CD4-positive, alpha-beta memory T cell (primary cell): ENCODE results near the gene PMM2. TPM values are rescaled to one million over a fixed set of nuclear protein-coding genes. Genes with fewer than 3 reads are reported as not detected.

Experiments
- CTCF ChIA-PET: fragments of 350-600 bp; sonication (Branson Sonifier 250); formaldehyde crosslinking; loops from one replicate; lab custom pipeline; 2021; ENCODE audit warnings: inconsistent platforms; ENCODE audit not compliant: partially characterized antibody; lab: Charles Lee
- POLR2A ChIA-PET: fragments of 350-600 bp; sonication (Branson Sonifier 250); formaldehyde crosslinking; loops from one replicate; lab custom pipeline; 2021; ENCODE audit not compliant: partially characterized antibody; lab: Charles Lee
- DNase-seq, 5 donors: peaks; one replicate each; pipeline versions ENCODE4 v3.0.0 to v3.0.0-alpha.2; 2020 to 2022; ENCODE audit warnings: mixed read lengths in 1 of 5
- H3K27ac ChIP-seq: one replicate; pipeline ENCODE4 v1.7.0; 2013; ENCODE audit warnings: low read depth, low read length
- H3K27me3 ChIP-seq: 2 replicates; pipeline ENCODE4 v1.7.0; 2013; ENCODE audit warnings: mild to moderate bottlenecking, low read length, moderate library complexity; ENCODE audit not compliant: insufficient read depth
- H3K36me3 ChIP-seq: 2 replicates; pipeline ENCODE4 v1.7.0; 2013; ENCODE audit warnings: mild to moderate bottlenecking, low read length, moderate library complexity; ENCODE audit not compliant: insufficient read depth
- H3K4me1 ChIP-seq: 2 replicates; pipeline ENCODE4 v1.7.0; 2013; ENCODE audit warnings: mild to moderate bottlenecking, low read length, moderate library complexity; ENCODE audit not compliant: insufficient read depth
- H3K4me3 ChIP-seq, 2 donors: one replicate each; pipeline ENCODE4 v1.7.0; 2013; ENCODE audit warnings: low read length in 2 of 2, mild to moderate bottlenecking in 1 of 2
- H3K9me3 ChIP-seq, 2 donors: one replicate each; pipeline ENCODE4 v1.7.0; 2013; ENCODE audit warnings: low read length in 2 of 2, control low read depth in 1 of 2; ENCODE audit not compliant: control insufficient read depth in 1 of 2
- H3K27ac Mint-ChIP-seq, 7 donors: one replicate each; pipeline ENCODE4 v1.8.0; 2020 to 2021; ENCODE audit warnings: mixed read lengths in 7 of 7, mild to moderate bottlenecking in 6 of 7, inconsistent platforms in 3 of 7, moderate library complexity in 3 of 7
- H3K27me3 Mint-ChIP-seq, 2 donors: one replicate each; pipeline ENCODE4 v1.8.0; 2020 to 2021; ENCODE audit warnings: mixed read lengths in 2 of 2
- H3K36me3 Mint-ChIP-seq, 2 donors: one replicate each; pipeline ENCODE4 v1.8.0; 2020 to 2021; ENCODE audit warnings: mixed read lengths in 2 of 2, inconsistent platforms in 1 of 2, mild to moderate bottlenecking in 1 of 2
- H3K4me1 Mint-ChIP-seq, 4 donors: one replicate each; pipeline ENCODE4 v1.8.0; 2020 to 2021; ENCODE audit warnings: mixed read lengths in 4 of 4, mild to moderate bottlenecking in 1 of 4
- H3K4me3 Mint-ChIP-seq, 8 donors: one replicate each; pipeline ENCODE4 v1.8.0; 2020 to 2021; ENCODE audit warnings: mixed read lengths in 8 of 8, mild to moderate bottlenecking in 7 of 8, moderate library complexity in 6 of 8, inconsistent platforms in 3 of 8
- H3K9me3 Mint-ChIP-seq, 8 donors: one replicate each; pipeline ENCODE4 v1.8.0; 2020 to 2021; ENCODE audit warnings: mixed read lengths in 8 of 8, mild to moderate bottlenecking in 5 of 8, inconsistent platforms in 3 of 8, moderate library complexity in 1 of 8
- intact Hi-C: fragments of 100-400 bp; cut with micrococcal nuclease; formaldehyde crosslinking; loops from one replicate; pipeline ENCODE4 v1.15.1; 2023
- polyA plus RNA-seq, 2 donors: library from polyadenylated mRNA; unstranded; fragments of 300-500 nt; fragmentation: Illumina TruSeq; gene quantifications; one replicate each; pipeline ENCODE4 v1.2.3, GENCODE V29; 2021
- total RNA-seq, 2 experiments: library from RNA; stranded (reverse); gene quantifications; one replicate each; pipeline ENCODE4 v1.2.3, GENCODE V29; 2021

PMM2 gene
- total and polyA plus RNA-seq, 4 experiments from 2014 or later: 21.2 to 61.7 (median 43.4) TPM

DNA sequence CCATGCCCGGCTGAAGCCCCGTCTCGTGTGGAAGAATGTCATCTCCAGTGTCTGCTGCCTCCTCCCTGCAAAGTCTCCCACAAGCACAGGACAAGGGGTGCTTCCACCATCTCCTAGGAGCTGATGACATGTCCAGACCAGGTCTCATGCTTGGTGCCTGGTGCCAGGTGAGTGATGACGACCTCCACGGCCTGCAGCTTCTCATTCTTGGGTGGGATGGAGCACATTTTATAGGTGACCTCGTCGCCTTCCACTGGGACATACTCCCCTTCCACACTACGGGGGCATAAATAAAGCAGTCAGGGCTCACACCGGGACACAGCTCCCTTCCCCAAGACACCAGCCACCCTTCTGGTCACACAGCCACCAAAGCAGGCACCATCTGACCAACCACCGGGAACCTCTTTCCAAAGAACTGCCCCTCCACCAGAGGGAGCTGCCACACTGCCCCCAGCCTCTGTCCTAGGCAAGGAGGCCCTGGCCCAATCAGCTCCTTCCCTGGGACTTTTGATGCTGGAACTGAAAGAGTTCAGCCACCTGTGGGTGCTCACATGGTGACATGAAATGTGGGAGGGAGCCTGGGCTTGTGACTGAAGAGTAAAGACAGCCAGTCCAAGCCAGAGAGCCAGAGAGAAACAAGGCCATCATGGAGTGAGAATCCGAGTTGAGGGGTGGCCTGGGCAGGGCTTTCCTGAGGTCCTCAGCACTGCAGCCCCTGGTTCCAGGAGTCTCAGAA lies 57.6 kb downstream of the PMM2 start:
- DNase-seq: no peak
- H3K36me3 ChIP-seq: peaks cover 10% of the 10 kb centered on the region

DNA sequence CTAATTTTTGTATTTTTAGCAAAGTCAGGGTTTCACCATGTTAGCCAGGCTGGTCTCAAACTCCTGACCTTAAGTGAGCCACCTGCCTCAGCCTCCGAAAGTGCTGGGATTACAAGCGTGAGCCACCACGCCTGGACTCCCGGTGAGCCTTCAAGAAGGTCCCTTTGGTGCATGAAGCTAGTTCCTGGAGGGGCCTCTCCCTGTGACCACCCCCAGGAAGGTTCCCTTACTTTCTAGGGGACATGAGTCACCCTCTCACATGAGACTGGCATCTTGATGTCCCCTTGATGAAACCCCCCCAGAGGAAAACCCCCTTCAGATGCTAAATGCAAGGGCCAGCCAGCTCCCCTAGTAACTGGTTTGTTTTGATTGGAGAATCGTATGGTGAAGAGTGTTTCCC lies 58.3 kb downstream of the PMM2 start:
- Mint-ChIP-seq H3K36me3 (peaks cover 20 to 50% of the 10 kb centered on the region in 2 donors), H3K9me3 (peaks cover 0 to 2% (median 0%) of the 10 kb centered on the region in 8 donors), H3K27me3 (no peaks in the 10 kb centered on the region), H3K4me3 (no peak overlapping the region), H3K4me1 (peaks cover 16 to 43% (median 31%) of the 10 kb centered on the region in 4 donors), H3K27ac (peak overlapping the region; percentile 13 to 88 (median 79))
- Histone ChIP-seq H3K4me3 (no peak overlapping the region), H3K36me3 (peaks cover 9% of the 10 kb centered on the region), H3K27me3 (no peaks in the 10 kb centered on the region), H3K27ac (no peak overlapping the region), H3K4me1 (peaks cover 11% of the 10 kb centered on the region), H3K9me3 (no peaks in the 10 kb centered on the region)
- intact Hi-C loops: no loop called here
- CTCF ChIA-PET: interaction anchor here (1.1 to 3.2 kb wide), 2 partner anchors 13 to 24 kb away, joined by 3 to 10 read pairs; partner anchors contain the start of gene CARHSP1
- DNase-seq: no peak
- POLR2A ChIA-PET: interaction anchor here (0.6 to 1.2 kb wide), 3 partner anchors 10 to 152 kb away, joined by 3 to 5 read pairs (median 4); partner anchors contain the start of gene CARHSP1

More for the DNA sequence above, 57.6 kb downstream of the PMM2 start:
- Mint-ChIP-seq H3K27ac (peak overlapping the region; percentile 55 to 83 (median 74)), H3K9me3 (peaks cover 0 to 2% (median 0%) of the 10 kb centered on the region in 8 donors), H3K4me1 (peaks cover 22 to 50% (median 38%) of the 10 kb centered on the region in 4 donors), H3K27me3 (no peaks in the 10 kb centered on the region), H3K4me3 (peak overlapping the region in 1 of 8 donors; percentile 30), H3K36me3 (peaks cover 20 to 56% of the 10 kb centered on the region in 2 donors)
- H3K27me3 ChIP-seq: no peaks in the 10 kb centered on the region
- H3K27ac ChIP-seq: no peak overlapping the region
- POLR2A ChIA-PET: interaction anchor here (0.5 to 2.1 kb wide), 6 partner anchors 11 to 152 kb away, joined by 3 to 16 read pairs (median 4); partner anchors contain the start of gene CARHSP1
- H3K4me1 ChIP-seq: peaks cover 15% of the 10 kb centered on the region
- no peak overlapping the region for H3K4me3 ChIP-seq
- intact Hi-C loops: no loop called here
- CTCF ChIA-PET: interaction anchor here (1.1 to 3.2 kb wide), 3 partner anchors 14 to 25 kb away, joined by 3 to 10 read pairs (median 3); partner anchors contain the start of gene CARHSP1
- no peaks in the 10 kb centered on the region for H3K9me3 ChIP-seq

DNA sequence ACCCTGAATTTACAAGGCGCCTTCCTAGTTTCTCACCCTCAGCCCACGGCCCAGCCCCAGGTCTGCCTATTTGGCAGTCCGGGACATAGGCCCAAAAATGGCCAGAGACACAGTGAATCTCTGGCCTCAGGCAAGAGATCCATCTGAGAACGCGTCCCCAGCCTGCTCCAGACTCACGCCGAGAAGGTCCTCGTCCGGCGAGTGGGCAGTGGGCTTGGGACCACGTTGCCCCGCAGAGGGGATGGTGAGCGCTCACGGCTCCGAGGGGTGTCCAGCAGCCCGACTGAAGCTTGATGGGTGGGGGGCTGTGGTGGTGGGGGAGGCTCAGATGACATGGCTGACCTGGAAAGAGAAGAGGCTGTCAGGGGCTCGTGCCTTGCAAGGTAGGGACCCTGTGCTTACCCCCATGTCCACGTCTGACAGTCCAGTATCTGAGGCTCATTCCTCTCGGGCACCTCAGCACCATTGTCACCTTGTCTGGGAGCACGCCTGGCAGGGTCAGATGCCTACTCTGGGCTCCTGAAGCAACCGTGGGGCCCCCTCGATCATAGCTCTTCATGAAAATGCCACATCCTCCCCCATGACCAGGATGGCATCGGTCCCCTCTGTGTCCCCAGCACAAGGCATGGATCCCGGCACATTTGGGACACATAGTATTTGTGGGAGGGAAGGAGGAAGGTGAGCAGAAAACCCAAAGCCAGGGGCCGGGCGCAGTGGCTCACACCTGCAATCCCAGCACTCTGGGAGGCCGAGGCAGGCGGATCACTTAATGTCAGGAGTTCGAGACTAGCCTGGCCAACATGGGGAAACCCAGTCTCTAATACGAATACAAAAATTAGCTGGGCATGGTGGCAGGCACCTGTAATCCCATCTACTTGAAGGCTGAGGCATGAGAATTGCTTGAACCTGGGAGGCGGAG lies 61.6 kb downstream of the PMM2 start:
- no peak overlapping the region for H3K4me3 Mint-ChIP-seq
- ChIA-PET CTCF (no interaction called here), POLR2A (interaction anchor here (1.3 to 1.4 kb wide), 2 partner anchors 9 to 10 kb away, joined by 5 to 10 read pairs; partner anchors contain the start of gene CARHSP1)
- intact Hi-C loops: no loop called here
- peak overlapping the region in 2 of 7 donors; percentile 30 to 57 for H3K27ac Mint-ChIP-seq
- peaks cover 23 to 45% (median 31%) of the 10 kb centered on the region in 4 donors for H3K4me1 Mint-ChIP-seq
- no peaks in the 10 kb centered on the region for H3K27me3 Mint-ChIP-seq
- no peak overlapping the region for H3K27ac ChIP-seq
- H3K36me3 Mint-ChIP-seq: peaks cover 16 to 35% of the 10 kb centered on the region in 2 donors
- H3K36me3 ChIP-seq: peaks cover 9% of the 10 kb centered on the region
- no peak for DNase-seq
- no peak overlapping the region for H3K4me3 ChIP-seq
- H3K27me3 ChIP-seq: no peaks in the 10 kb centered on the region
- peaks cover 18% of the 10 kb centered on the region for H3K4me1 ChIP-seq
- no peaks in the 10 kb centered on the region for H3K9me3 ChIP-seq
- peaks cover 0 to 2% (median 0%) of the 10 kb centered on the region in 8 donors for H3K9me3 Mint-ChIP-seq

DNA sequence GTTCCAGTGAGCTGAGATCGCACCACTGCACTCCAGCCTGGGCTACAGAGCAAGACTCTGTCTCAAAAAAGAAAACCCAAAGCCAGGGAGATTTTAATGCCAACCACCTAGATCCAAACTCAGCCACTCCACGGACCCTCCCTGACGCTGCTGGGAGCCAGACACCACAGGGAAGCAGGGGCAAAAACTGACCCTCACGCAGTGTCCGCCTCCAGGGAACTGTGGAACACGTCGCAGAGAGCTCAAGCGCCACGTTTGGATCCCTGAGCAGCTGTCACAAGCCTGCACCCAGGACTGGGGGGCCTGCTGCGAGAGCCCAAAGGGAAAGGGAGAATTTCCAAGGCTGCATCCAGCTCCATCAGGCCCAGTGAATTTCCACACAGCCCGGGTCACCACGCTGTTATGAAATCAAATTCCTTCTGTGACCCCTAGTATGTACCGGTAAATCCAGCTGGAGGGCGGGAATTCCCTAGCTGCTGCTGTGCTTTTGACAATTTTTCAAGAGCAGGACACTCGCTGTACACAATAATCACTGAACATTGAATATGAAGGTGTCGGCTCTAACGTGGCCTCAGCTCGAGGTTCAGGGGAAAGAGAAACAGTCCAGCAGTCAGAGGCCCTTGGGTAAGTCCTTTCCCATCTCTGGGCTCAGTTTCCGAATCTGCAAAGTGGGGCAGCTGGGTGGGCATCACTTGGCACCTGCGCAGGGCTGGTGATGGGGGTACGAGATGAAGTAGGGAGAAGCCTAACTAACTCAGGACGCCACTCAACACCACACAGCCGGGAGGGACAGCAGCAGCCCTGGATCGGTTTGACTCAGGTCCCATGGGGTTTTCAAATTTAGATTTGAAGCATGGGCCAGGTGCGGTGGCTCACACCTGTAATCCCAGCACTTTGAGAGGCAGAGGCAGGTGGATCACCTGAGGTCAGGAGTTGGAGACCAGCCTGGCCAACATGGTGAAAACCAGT lies 62.6 kb downstream of the PMM2 start:
- intact Hi-C loops: no loop called here
- no peak overlapping the region for H3K4me3 ChIP-seq
- Mint-ChIP-seq H3K4me3 (no peak overlapping the region), H3K36me3 (peaks cover 13 to 27% of the 10 kb centered on the region in 2 donors), H3K4me1 (peaks cover 23 to 46% (median 36%) of the 10 kb centered on the region in 4 donors), H3K9me3 (peaks cover 0 to 2% (median 0%) of the 10 kb centered on the region in 8 donors), H3K27me3 (no peaks in the 10 kb centered on the region), H3K27ac (peak overlapping the region in 2 of 7 donors; percentile 30 to 57)
- no peaks in the 10 kb centered on the region for H3K9me3 ChIP-seq
- POLR2A ChIA-PET: interaction anchor here (0.6 to 1.4 kb wide), 2 partner anchors 9 to 14 kb away, joined by 3 to 5 read pairs; partner anchors contain the start of gene CARHSP1
- CTCF ChIA-PET: no interaction called here
- H3K27me3 ChIP-seq: no peaks in the 10 kb centered on the region
- H3K36me3 ChIP-seq: peaks cover 6% of the 10 kb centered on the region
- no peak overlapping the region for H3K27ac ChIP-seq
- DNase-seq: no peak
- peaks cover 26% of the 10 kb centered on the region for H3K4me1 ChIP-seq

DNA sequence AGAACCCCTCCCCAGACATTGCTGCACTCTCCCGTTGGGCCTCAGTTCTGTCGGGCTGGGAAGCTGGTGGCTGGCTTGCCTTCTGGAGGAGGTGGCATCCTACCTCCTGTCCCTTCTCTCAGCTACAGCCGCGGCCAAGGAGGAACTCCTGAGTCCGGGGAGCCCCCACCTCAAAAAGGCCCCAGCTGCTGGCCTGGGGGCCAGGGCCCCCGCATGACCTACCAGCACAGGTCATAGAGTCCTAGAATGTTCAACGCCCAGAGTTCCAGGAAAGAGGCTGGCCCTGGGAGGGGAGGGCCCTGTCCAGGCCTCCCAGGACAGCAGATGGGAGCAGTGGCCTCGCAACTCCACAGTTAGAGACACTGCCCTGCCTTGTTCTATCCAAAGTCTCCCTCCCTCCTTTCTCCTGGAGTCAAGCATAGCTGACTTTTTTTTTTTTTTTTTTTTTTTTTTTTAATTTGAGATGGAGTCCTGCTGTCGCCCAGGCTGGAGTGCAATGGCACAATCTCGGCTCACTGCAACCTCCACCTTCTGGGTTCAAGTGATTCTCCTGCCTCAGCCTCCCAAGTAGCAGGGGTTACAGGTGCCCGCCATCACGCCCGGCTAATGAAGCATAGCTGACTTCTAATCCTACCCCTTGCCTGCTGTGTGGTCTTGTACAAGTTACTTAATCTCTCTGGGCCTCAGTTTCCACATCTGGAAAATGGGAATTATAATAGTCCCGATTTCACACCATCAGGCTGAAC lies 64.1 kb downstream of the PMM2 start:
- Mint-ChIP-seq H3K4me1 (peaks cover 21 to 50% (median 38%) of the 10 kb centered on the region in 4 donors), H3K27ac (peak overlapping the region in 5 of 7 donors; percentile 24 to 71 (median 57)), H3K4me3 (no peak overlapping the region), H3K36me3 (peaks cover 11 to 15% of the 10 kb centered on the region in 2 donors), H3K9me3 (peaks cover 0 to 2% (median 0%) of the 10 kb centered on the region in 8 donors), H3K27me3 (no peaks in the 10 kb centered on the region)
- CTCF ChIA-PET: interaction anchor here (0.7 to 5.0 kb wide), 2 partner anchors 18 to 25 kb away, joined by 4 to 28 read pairs; no protein-coding TSS in a partner anchor
- H3K27me3 ChIP-seq: no peaks in the 10 kb centered on the region
- H3K4me3 ChIP-seq: no peak overlapping the region
- no peak for DNase-seq
- peaks cover 36% of the 10 kb centered on the region for H3K4me1 ChIP-seq
- H3K36me3 ChIP-seq: no peaks in the 10 kb centered on the region
- intact Hi-C loops: no loop called here
- H3K9me3 ChIP-seq: no peaks in the 10 kb centered on the region
- no peak overlapping the region for H3K27ac ChIP-seq
- POLR2A ChIA-PET: no interaction called here
